SK-N-SH treated with all-trans-retinoic acid at 6 μM for 48 hours (cell line): ENCODE results near the gene THADA.

ENCODE experiments used
- BACH2 ChIP-seq: fragments of 250-450 bp; sonication (Bioruptor Pico); IDR thresholded peaks from 2 replicates; pipeline ENCODE4 v1.9.0; 2021; ENCODE audit warnings: mild to moderate bottlenecking, borderline replicate concordance
- CSDC2 ChIP-seq: fragments of 250-450 bp; sonication (Bioruptor Pico); IDR thresholded peaks from 2 replicates; pipeline ENCODE4 v1.5.0; 2020; ENCODE audit warnings: mild to moderate bottlenecking, moderate library complexity
- ESRRG ChIP-seq: fragments of 250-450 bp; sonication (Bioruptor Pico); IDR thresholded peaks from 2 replicates; pipeline ENCODE4 v1.6.1; 2021; ENCODE audit warnings: mild to moderate bottlenecking
- GLIS3 ChIP-seq: fragments of 250-450 bp; sonication (Bioruptor Pico); IDR thresholded peaks from 2 replicates; pipeline ENCODE4 v1.5.0; 2020; ENCODE audit warnings: mild to moderate bottlenecking, moderate library complexity
- RARB ChIP-seq: fragments of 250-450 bp; sonication (Bioruptor Pico); IDR thresholded peaks from 2 replicates; pipeline ENCODE4 v1.8.0; 2021; ENCODE audit warnings: mild to moderate bottlenecking, moderate library complexity
- SNAI2 ChIP-seq: fragments of 250-450 bp; sonication (Bioruptor Pico); IDR thresholded peaks from 2 replicates; pipeline ENCODE4 v1.5.0; 2020; ENCODE audit warnings: mild to moderate bottlenecking, moderate library complexity
- ZFP3 ChIP-seq: fragments of 250-450 bp; sonication (Bioruptor Pico); IDR thresholded peaks from 2 replicates; pipeline ENCODE4 v1.5.0; 2020; ENCODE audit warnings: mild to moderate bottlenecking, moderate library complexity
- ZNF565 ChIP-seq: fragments of 450-650 bp; formaldehyde crosslinking; conservative IDR thresholded peaks from 2 replicates; pipeline ENCODE4 v1.5.0; 2020; ENCODE audit warnings: low read depth, mild to moderate bottlenecking, moderate library complexity
- ZNF70 ChIP-seq: fragments of 450-650 bp; formaldehyde crosslinking; IDR thresholded peaks from 2 replicates; pipeline ENCODE4 v1.5.0; 2020; ENCODE audit warnings: mild to moderate bottlenecking, moderate library complexity
- TF ChIP-seq, protein P1 (sequence below): fragments of 250-450 bp; sonication (Bioruptor Pico); IDR thresholded peaks from 2 replicates; pipeline ENCODE4 v1.8.0; 2021; ENCODE audit warnings: low read depth, mild to moderate bottlenecking, moderate library complexity, borderline replicate concordance
- TF ChIP-seq, protein P2 (sequence below): fragments of 250-450 bp; sonication (Bioruptor Pico); IDR thresholded peaks from 2 replicates; pipeline ENCODE4 v1.5.0; 2020; ENCODE audit warnings: mild to moderate bottlenecking, moderate library complexity
- TF ChIP-seq, protein P3 (sequence below): fragments of 250-450 bp; sonication (Bioruptor Pico); IDR thresholded peaks from 2 replicates; pipeline ENCODE4 v1.5.1; 2020; ENCODE audit warnings: low read depth, mild to moderate bottlenecking, moderate library complexity
- TF ChIP-seq, protein P4 (sequence below): fragments of 250-450 bp; sonication (Bioruptor Pico); IDR thresholded peaks from 2 replicates; pipeline ENCODE4 v1.5.1; 2021; ENCODE audit warnings: mild to moderate bottlenecking, moderate library complexity

DNA sequence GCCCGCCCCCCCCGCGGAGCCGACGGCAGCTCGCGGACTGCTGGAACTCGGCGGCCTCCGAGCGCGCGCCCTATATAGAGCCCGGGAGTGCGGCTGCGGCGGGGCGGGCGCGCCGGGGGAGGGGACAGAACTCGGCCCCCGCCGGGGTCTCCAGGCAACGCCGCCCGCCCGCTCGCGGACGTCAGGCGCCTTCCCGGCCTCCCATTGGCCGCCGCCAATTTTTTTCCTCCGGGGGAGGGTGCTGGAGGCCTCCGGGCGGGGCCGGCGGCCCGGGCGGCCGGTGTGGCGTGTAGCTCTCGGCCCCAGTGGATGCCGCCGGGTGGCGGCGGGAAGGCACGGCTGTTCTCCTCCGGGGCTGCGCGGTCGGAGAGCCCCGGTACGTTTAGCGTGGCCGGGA is 369.3 kb downstream of the THADA start, which contains the start of gene ZFP36L2:
- TF ChIP-seq, protein P1, sequence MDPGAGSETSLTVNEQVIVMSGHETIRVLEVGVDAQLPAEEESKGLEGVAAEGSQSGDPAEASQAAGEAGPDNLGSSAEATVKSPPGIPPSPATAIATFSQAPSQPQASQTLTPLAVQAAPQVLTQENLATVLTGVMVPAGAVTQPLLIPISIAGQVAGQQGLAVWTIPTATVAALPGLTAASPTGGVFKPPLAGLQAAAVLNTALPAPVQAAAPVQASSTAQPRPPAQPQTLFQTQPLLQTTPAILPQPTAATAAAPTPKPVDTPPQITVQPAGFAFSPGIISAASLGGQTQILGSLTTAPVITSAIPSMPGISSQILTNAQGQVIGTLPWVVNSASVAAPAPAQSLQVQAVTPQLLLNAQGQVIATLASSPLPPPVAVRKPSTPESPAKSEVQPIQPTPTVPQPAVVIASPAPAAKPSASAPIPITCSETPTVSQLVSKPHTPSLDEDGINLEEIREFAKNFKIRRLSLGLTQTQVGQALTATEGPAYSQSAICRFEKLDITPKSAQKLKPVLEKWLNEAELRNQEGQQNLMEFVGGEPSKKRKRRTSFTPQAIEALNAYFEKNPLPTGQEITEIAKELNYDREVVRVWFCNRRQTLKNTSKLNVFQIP (CRISPR knock-in tag): 0 out of 2 replicates have a peak, but pooled peaks have one; percentile 40
- TF ChIP-seq ZNF565 (CRISPR knock-in tag) (no peak), BACH2 (CRISPR knock-in tag) (no peak), ZNF70 (CRISPR knock-in tag) (no peak), SNAI2 (no peak), ESRRG (no peak), ZFP3 (CRISPR knock-in tag) (no peak), RARB (CRISPR knock-in tag) (no peak), GLIS3 (CRISPR knock-in tag) (no peak), CSDC2 (CRISPR knock-in tag) (no peak)
- TF ChIP-seq, protein P2, sequence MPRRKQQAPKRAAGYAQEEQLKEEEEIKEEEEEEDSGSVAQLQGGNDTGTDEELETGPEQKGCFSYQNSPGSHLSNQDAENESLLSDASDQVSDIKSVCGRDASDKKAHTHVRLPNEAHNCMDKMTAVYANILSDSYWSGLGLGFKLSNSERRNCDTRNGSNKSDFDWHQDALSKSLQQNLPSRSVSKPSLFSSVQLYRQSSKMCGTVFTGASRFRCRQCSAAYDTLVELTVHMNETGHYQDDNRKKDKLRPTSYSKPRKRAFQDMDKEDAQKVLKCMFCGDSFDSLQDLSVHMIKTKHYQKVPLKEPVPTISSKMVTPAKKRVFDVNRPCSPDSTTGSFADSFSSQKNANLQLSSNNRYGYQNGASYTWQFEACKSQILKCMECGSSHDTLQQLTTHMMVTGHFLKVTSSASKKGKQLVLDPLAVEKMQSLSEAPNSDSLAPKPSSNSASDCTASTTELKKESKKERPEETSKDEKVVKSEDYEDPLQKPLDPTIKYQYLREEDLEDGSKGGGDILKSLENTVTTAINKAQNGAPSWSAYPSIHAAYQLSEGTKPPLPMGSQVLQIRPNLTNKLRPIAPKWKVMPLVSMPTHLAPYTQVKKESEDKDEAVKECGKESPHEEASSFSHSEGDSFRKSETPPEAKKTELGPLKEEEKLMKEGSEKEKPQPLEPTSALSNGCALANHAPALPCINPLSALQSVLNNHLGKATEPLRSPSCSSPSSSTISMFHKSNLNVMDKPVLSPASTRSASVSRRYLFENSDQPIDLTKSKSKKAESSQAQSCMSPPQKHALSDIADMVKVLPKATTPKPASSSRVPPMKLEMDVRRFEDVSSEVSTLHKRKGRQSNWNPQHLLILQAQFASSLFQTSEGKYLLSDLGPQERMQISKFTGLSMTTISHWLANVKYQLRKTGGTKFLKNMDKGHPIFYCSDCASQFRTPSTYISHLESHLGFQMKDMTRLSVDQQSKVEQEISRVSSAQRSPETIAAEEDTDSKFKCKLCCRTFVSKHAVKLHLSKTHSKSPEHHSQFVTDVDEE (CRISPR knock-in tag): no peak
- TF ChIP-seq, protein P3, sequence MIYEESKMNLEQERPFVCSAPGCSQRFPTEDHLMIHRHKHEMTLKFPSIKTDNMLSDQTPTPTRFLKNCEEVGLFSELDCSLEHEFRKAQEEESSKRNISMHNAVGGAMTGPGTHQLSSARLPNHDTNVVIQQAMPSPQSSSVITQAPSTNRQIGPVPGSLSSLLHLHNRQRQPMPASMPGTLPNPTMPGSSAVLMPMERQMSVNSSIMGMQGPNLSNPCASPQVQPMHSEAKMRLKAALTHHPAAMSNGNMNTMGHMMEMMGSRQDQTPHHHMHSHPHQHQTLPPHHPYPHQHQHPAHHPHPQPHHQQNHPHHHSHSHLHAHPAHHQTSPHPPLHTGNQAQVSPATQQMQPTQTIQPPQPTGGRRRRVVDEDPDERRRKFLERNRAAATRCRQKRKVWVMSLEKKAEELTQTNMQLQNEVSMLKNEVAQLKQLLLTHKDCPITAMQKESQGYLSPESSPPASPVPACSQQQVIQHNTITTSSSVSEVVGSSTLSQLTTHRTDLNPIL (CRISPR knock-in tag): no peak
- TF ChIP-seq, protein P4, sequence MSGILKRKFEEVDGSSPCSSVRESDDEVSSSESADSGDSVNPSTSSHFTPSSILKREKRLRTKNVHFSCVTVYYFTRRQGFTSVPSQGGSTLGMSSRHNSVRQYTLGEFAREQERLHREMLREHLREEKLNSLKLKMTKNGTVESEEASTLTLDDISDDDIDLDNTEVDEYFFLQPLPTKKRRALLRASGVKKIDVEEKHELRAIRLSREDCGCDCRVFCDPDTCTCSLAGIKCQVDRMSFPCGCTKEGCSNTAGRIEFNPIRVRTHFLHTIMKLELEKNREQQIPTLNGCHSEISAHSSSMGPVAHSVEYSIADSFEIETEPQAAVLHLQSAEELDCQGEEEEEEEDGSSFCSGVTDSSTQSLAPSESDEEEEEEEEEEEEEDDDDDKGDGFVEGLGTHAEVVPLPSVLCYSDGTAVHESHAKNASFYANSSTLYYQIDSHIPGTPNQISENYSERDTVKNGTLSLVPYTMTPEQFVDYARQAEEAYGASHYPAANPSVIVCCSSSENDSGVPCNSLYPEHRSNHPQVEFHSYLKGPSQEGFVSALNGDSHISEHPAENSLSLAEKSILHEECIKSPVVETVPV (CRISPR knock-in tag): no peak
